ENCODE results near the gene DNAJB6.

DNA sequence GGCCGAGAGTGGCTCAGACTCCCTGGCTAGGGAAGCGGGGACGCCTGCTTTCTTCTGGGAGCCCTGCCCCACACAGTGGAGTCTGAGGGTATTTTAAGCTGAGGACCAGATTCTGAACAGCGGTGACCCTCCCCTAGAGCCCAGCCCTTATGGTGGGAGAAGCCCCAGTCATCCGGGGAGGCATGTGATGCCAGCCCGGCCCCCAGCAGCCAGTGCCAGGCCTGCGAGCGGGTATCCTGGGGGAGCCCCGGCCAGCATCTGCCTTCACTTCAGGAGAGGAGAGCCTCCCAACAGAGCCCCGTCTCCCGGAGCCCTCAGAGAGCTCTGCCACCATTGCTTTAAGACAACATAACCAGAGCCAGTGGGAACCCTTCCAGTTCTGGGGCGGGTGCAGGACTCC is 41.5 kb upstream of the DNAJB6 start:
- TF ChIP-seq, protein P1, sequence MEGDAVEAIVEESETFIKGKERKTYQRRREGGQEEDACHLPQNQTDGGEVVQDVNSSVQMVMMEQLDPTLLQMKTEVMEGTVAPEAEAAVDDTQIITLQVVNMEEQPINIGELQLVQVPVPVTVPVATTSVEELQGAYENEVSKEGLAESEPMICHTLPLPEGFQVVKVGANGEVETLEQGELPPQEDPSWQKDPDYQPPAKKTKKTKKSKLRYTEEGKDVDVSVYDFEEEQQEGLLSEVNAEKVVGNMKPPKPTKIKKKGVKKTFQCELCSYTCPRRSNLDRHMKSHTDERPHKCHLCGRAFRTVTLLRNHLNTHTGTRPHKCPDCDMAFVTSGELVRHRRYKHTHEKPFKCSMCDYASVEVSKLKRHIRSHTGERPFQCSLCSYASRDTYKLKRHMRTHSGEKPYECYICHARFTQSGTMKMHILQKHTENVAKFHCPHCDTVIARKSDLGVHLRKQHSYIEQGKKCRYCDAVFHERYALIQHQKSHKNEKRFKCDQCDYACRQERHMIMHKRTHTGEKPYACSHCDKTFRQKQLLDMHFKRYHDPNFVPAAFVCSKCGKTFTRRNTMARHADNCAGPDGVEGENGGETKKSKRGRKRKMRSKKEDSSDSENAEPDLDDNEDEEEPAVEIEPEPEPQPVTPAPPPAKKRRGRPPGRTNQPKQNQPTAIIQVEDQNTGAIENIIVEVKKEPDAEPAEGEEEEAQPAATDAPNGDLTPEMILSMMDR (IDR thresholded peaks at IDR 0.05), result no peak
- TF ChIP-seq ZFX (IDR thresholded peaks at IDR 0.05; ENCODE audit: borderline replicate concordance), result no peak

All from 22Rv1 (cell line).